Mesodermal cell (in vitro differentiated cells): ENCODE measurements around the gene TTC23L.

Experiments
- H3K27ac ChIP-seq: 2 replicates; pipeline ENCODE4 v1.7.0; 2013; ENCODE audit warnings: mild to moderate bottlenecking, low read depth, low read length, moderate library complexity; ENCODE audit not compliant: severe bottlenecking
- H3K36me3 ChIP-seq: 2 replicates; pipeline ENCODE4 v1.7.1; 2013; ENCODE audit warnings: mild to moderate bottlenecking, low read length, moderate library complexity; ENCODE audit not compliant: control insufficient read depth, insufficient read depth
- H3K4me1 ChIP-seq: one replicate; pipeline ENCODE4 v1.7.1; 2013; ENCODE audit warnings: mild to moderate bottlenecking, low read length; ENCODE audit not compliant: insufficient read depth, control insufficient read depth, poor library complexity, severe bottlenecking
- H3K4me3 ChIP-seq: 2 replicates; pipeline ENCODE4 v1.7.0; 2013; ENCODE audit warnings: low read length, control low read depth, mild to moderate bottlenecking; ENCODE audit not compliant: insufficient read depth, poor library complexity, severe bottlenecking; ENCODE audit errors: extremely low read depth
- H3K9me3 ChIP-seq: 2 replicates; pipeline ENCODE4 v1.7.1; 2013; ENCODE audit warnings: mild to moderate bottlenecking, low read length, moderate library complexity; ENCODE audit not compliant: control insufficient read depth
- WGBS, 2 experiments: methylation state at CpG; one replicate each; pipeline ENCODE4 v1.1.5; 2013; ENCODE audit warnings: missing lambda C conversion rate in 2 of 2; ENCODE audit not compliant: insufficient coverage in 2 of 2; 5-methylcytosine and 5-hydroxymethylcytosine counted together

TTC23L gene

GRCh38 chr5:34849253-34849652, 10.3 kb downstream of the TTC23L start:
- no peak overlapping the region for H3K4me3 ChIP-seq
- no peaks in the 10 kb centered on the region for H3K9me3 ChIP-seq
- no peaks in the 10 kb centered on the region for H3K36me3 ChIP-seq
- no peak overlapping the region for H3K27ac ChIP-seq
- H3K4me1 ChIP-seq = no peaks in the 10 kb centered on the region
- WGBS, 2 experiments = no CpG with 5 or more reads among the region's 3 CpGs

- WGBS, 2 experiments = 68% methylated on average over 2 to 3 of the region's 4 CpGs
- no peak overlapping the region for H3K4me3 ChIP-seq
- H3K36me3 ChIP-seq = no peaks in the 10 kb centered on the region
- no peak overlapping the region for H3K27ac ChIP-seq
- H3K4me1 ChIP-seq = no peaks in the 10 kb centered on the region
- no peaks in the 10 kb centered on the region for H3K9me3 ChIP-seq
These were observed 15.7 kb downstream of the TTC23L start for GRCh38 chr5:34854459-34855174.

GRCh38 chr5:34857161-34857560, 18.2 kb downstream of the TTC23L start:
- 96 to 100% methylated on average over 1 to 2 of the region's 3 CpGs for WGBS, 2 experiments
- no peaks in the 10 kb centered on the region for H3K4me1 ChIP-seq
- no peak overlapping the region for H3K27ac ChIP-seq
- H3K4me3 ChIP-seq = no peak overlapping the region
- no peaks in the 10 kb centered on the region for H3K9me3 ChIP-seq
- no peaks in the 10 kb centered on the region for H3K36me3 ChIP-seq

- Histone ChIP-seq H3K27ac (no peak overlapping the region), H3K9me3 (no peaks in the 10 kb centered on the region), H3K4me1 (no peaks in the 10 kb centered on the region), H3K4me3 (no peak overlapping the region), H3K36me3 (no peaks in the 10 kb centered on the region)
- WGBS, 2 experiments = no CpG with 5 or more reads among the region's 1 CpG
These were observed 18.9 kb downstream of the TTC23L start for GRCh38 chr5:34857894-34858293.

- Histone ChIP-seq H3K4me1 (no peaks in the 10 kb centered on the region), H3K4me3 (no peak overlapping the region), H3K36me3 (no peaks in the 10 kb centered on the region), H3K9me3 (no peaks in the 10 kb centered on the region), H3K27ac (no peak overlapping the region)
- 42 to 56% methylated on average over 1 of the region's 2 CpGs for WGBS, 2 experiments
These were observed 19.8 kb downstream of the TTC23L start for GRCh38 chr5:34858790-34859189.

- Histone ChIP-seq H3K4me3 (no peak overlapping the region), H3K4me1 (no peaks in the 10 kb centered on the region), H3K9me3 (no peaks in the 10 kb centered on the region), H3K27ac (no peak overlapping the region), H3K36me3 (no peaks in the 10 kb centered on the region)
- 71 to 100% methylated on average over 2 to 4 of the region's 5 CpGs for WGBS, 2 experiments
These were observed 20.3 kb downstream of the TTC23L start for GRCh38 chr5:34859253-34859652.

GRCh38 chr5:34863946-34864345, 25.0 kb downstream of the TTC23L start:
- peaks cover 4% of the 10 kb centered on the region for H3K4me1 ChIP-seq
- H3K36me3 ChIP-seq = no peaks in the 10 kb centered on the region
- no peaks in the 10 kb centered on the region for H3K9me3 ChIP-seq
- H3K27ac ChIP-seq = no peak overlapping the region
- 50% methylated on average over 2 of the region's 3 CpGs; no CpG with 5 or more reads in 1 of the 2 experiments for WGBS, 2 experiments
- H3K4me3 ChIP-seq = no peak overlapping the region

- Histone ChIP-seq H3K9me3 (no peaks in the 10 kb centered on the region), H3K36me3 (no peaks in the 10 kb centered on the region), H3K4me3 (no peak overlapping the region), H3K4me1 (peaks cover 4% of the 10 kb centered on the region), H3K27ac (no peak overlapping the region)
- 100% methylated on average over 2 of the region's 2 CpGs for WGBS, 2 experiments
These were observed 26.1 kb downstream of the TTC23L start for GRCh38 chr5:34865091-34865490.

GRCh38 chr5:34866989-34867471, 28.1 kb downstream of the TTC23L start:
- H3K4me1 ChIP-seq = peaks cover 4% of the 10 kb centered on the region
- H3K36me3 ChIP-seq = no peaks in the 10 kb centered on the region
- no peak overlapping the region for H3K4me3 ChIP-seq
- H3K9me3 ChIP-seq = no peaks in the 10 kb centered on the region
- 83 to 100% methylated on average over 1 of the region's 3 CpGs for WGBS, 2 experiments
- H3K27ac ChIP-seq = no peak overlapping the region

- H3K36me3 ChIP-seq = no peaks in the 10 kb centered on the region
- H3K9me3 ChIP-seq = no peaks in the 10 kb centered on the region
- no CpG with 5 or more reads among the region's 3 CpGs for WGBS, 2 experiments
- H3K4me1 ChIP-seq = peaks cover 4% of the 10 kb centered on the region
- no peak overlapping the region for H3K4me3 ChIP-seq
- H3K27ac ChIP-seq = no peak overlapping the region
These were observed 28.7 kb downstream of the TTC23L start for GRCh38 chr5:34867660-34868059.

GRCh38 chr5:34868791-34869190, 29.8 kb downstream of the TTC23L start:
- Histone ChIP-seq H3K4me1 (peaks cover 4% of the 10 kb centered on the region), H3K27ac (no peak overlapping the region), H3K36me3 (no peaks in the 10 kb centered on the region), H3K9me3 (no peaks in the 10 kb centered on the region), H3K4me3 (no peak overlapping the region)
- 100% methylated on average over 1 of the region's 1 CpG; no CpG with 5 or more reads in 1 of the 2 experiments for WGBS, 2 experiments
